Measurements from ENCODE around the gene KIRREL3. TPM values are rescaled to one million over a fixed set of nuclear protein-coding genes. Genes with fewer than 3 reads are reported as not detected.

Gene KIRREL3
- total and polyA plus RNA-seq, 2 of the 4 experiments (the other 2 are of a cell fraction), result 10.9 to 15.9 TPM

DNA sequence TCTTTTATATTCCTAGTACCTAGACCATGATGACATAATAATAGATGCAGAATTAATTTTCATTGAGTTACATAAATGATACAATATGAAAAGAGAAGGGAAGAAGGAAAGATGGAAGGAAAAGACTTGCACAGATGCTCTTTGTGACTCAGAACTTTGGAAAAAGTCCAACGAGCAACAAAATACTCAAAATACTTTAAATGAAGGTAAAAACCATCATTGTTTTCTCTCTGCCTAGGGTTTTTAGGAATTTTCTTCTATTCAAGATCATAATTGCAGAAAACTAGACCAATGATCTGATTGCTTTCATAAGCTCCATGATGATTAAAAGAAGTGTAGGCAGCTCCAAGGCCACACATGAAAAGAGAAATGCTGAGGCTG is 276.9 kb downstream of the KIRREL3 start:
- Histone ChIP-seq H3K27me3 (ENCODE audit: control insufficient read depth, insufficient read depth, low read length) (no peaks in the 10 kb centered on the region), H4K8ac (ENCODE audit: low read depth in 2 of 2, low read length in 2 of 2) (no peak overlapping the region), H2BK15ac (ENCODE audit: low read depth, low read length) (no peak overlapping the region), H3K4me3 (ENCODE audit: insufficient read depth, low read depth, low read length) (no peak overlapping the region), H2BK20ac (ENCODE audit: low read depth, low read length) (no peak overlapping the region), H2AK5ac (ENCODE audit: low read depth, low read length) (no peak overlapping the region), H2BK120ac (ENCODE audit: low read depth, low read length) (no peak overlapping the region), H3K36me3 (ENCODE audit: control insufficient read depth, insufficient read depth, low read length) (no peaks in the 10 kb centered on the region), H3K9ac (ENCODE audit: low read depth, low read length) (no peak overlapping the region), H3K4ac (ENCODE audit: low read depth, low read length) (no peak overlapping the region), H3K23ac (ENCODE audit: low read depth, low read length) (no peak overlapping the region; the same call in 1 of the 2 replicates), H4K20me1 (ENCODE audit: insufficient read depth, low read length) (peaks cover 5% of the 10 kb centered on the region; the same call in 1 of the 2 replicates), H3K9me1 (ENCODE audit: insufficient read depth, low read length) (peaks cover 9% of the 10 kb centered on the region), H3K14ac (replicated peaks; ENCODE audit: low read depth, low read length) (no peak overlapping the region), H3K27ac (ENCODE audit: insufficient read depth, low read length) (no peak overlapping the region), H3K4me2 (ENCODE audit: low read depth, low read length) (no peak overlapping the region), H4K91ac (ENCODE audit: insufficient read depth, low read depth, low read length) (no peak overlapping the region), H4K5ac (ENCODE audit: low read depth, low read length) (no peak overlapping the region), H3K56ac (ENCODE audit: extremely low read depth, insufficient read depth, low read length) (no peak overlapping the region), H3K4me1 (ENCODE audit: control insufficient read depth, insufficient read depth, low read length) (no peaks in the 10 kb centered on the region), H3K9me3 (ENCODE audit: control insufficient read depth, insufficient read depth, low read length) (no peaks in the 10 kb centered on the region), H3K18ac (ENCODE audit: low read depth, low read length) (no peak overlapping the region), H2BK5ac (ENCODE audit: low read depth, low read length, poor library complexity, severe bottlenecking) (no peak overlapping the region), H2AFZ (replicated peaks; ENCODE audit: low read length, poor library complexity) (no peak overlapping the region), H3K79me1 (ENCODE audit: low read depth in 1 of 2, low read length in 2 of 2) (peaks cover 0 to 3% of the 10 kb centered on the region in 2 experiments; a peak in 1 of 4 replicates), H2AK9ac (replicated peaks; ENCODE audit: low read depth, low read length, poor library complexity) (no peak overlapping the region)
- DNase-seq (peak; percentile 55), ATAC-seq (ENCODE audit: low read depth) (no peak)
- WGBS, 2 experiments (ENCODE audit: extremely low coverage in 2 of 2, insufficient read length in 1 of 2), result no CpG with 5 or more reads among the region's 1 CpG
- BruUV-seq (replicated peaks), result no TSS peak
- in situ Hi-C loops (cut with MboI; ENCODE audit: low sequenced_read_pairs), result loop anchor here (25.0 kb wide), 2 partner anchors 411 to 614 kb away; partner anchors contain the start of gene DCPS
- dilution Hi-C loops (cut with HindIII; ENCODE audit: low sequenced_read_pairs, unreplicated experiment), result no loop called here
- intact Hi-C loops (cut with micrococcal nuclease), result no loop called here
- CTCF ChIA-PET, result no interaction called here
- TF ChIP-seq POLR2A (IDR thresholded peaks at IDR 0.05; ENCODE audit: low read depth, low read length), result no peak
- TF ChIP-seq CEBPB (IDR thresholded peaks at IDR 0.05; ENCODE audit: low read depth, low read length), result no peak
- TF ChIP-seq RCOR1 (IDR thresholded peaks at IDR 0.05; ENCODE audit: insufficient replicate concordance, low read length), result no peak
- no peak for TF ChIP-seq BHLHE40 (IDR thresholded peaks at IDR 0.05; ENCODE audit: low read depth, low read length)
- no peak for TF ChIP-seq RFX5 (IDR thresholded peaks at IDR 0.05; ENCODE audit: low read depth, low read length)
- no peak for TF ChIP-seq SMC3 (IDR thresholded peaks at IDR 0.05; ENCODE audit: low read depth, low read length)
- POLR2A ChIA-PET (ENCODE audit: unreplicated experiment), result no interaction called here

Measured in IMR-90 (cell line).